GM21447 (cell line): ENCODE results near the gene IL15RA.

Experiments used
- ATAC-seq: cut with Tn5 transposase; IDR thresholded peaks from one replicate; pipeline ENCODE4 v1.9.1; 2021; ENCODE audit not compliant: unreplicated experiment

IL15RA gene

GRCh38 chr10:5977471-5978229, at the start of gene IL15RA:
Gene IL15RA (minus strand): TSS chr10:5977543. CDS start chr10:5977492, 51 bp downstream.
- peak; percentile 54 for ATAC-seq

DNA sequence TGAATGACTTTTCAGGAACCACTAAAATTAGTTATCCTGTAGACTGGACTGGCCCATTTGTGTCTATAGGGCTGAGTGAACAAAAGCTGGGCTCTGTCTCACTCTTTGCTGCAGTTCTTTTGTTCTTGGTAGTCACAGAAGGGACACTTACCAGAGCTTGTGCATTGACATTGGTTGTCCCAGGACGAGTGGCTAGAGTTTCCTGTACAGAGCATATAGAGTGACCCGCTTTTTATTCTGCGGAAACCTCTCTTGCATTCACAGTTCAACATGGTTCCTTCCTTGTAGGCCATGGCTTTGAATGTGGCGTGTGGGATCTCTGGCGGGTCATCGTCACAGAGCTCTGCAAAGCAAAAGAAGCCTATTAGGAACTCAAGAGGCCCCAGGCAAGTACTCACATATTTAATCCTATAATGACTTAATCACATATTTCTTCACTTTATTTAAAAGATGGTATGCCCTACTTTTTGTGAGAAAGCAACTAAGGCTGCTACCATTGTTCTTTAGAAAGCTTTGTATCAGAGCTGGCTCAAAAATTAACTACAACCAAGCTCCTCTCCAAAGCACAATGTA, 48.4 kb upstream of the IL15RA start:
- no peak for ATAC-seq

DNA sequence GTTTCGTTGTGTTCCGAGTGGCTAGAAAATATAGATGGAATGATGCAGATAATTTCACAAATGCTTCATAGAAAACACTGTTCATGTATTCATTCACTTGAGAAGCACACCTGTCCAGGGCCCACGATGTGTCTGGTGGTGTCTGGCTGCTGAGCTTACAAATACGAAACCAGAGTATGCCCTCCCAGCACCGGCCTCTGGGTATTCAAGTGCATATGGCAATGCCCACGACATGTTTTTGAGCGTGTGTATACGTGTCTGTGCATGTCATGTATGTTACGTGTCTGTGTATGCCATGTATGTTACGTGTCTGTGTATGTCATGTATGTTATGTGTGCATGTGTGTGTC, 47.0 kb upstream of the IL15RA start:
- no peak for ATAC-seq

DNA sequence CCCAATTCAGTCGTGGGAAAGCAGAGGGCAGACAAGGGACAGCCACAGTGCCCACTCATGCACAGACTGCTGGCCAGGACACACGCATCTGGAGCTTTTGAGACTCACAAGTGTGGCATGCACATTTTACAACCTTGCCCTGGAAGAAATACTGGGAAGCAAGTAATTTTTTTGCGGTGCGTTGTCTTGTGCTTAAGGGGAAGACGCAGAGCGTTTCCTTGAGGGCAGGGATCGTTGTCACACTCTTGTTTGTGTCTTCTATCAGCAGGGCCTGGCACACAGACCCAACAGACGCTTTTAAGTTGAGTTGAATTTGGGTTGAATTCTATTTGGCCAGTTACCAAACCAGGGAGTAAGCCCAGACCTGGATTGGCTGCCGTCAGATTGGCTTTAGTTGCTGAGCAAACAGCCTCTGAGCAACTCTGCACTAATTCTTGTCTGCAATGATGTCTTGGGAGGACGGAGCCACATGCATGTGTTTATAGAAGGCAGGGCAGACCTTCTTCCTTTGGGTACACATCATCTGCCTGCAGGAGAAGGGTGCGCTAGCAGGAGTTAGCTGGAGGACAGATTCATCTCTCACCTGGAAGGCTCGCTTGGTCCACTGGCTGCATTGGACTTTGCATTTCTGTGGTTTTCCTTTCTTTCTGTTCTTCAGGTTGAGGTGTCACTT, 46.5 kb upstream of the IL15RA start:
- no peak for ATAC-seq

DNA sequence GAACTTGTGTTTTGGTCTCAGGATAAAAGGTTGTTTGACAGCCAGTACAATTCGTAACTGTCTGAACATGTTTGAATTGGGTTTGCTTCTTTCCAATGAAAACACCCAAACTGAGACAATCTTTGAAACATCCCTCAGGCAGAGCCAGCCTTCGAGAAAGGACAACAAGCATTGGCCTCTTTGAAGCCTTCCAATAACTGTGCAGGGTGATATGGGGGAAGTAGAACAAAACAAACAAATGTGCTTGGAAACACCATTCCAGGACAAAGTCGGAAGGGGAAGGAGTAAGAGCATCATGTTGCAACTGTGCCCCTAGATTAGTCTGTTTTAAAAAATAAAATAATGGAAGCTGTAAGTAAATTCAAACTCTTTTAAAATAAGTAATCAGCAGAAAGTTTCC, 45.3 kb upstream of the IL15RA start:
- ATAC-seq: no peak

DNA sequence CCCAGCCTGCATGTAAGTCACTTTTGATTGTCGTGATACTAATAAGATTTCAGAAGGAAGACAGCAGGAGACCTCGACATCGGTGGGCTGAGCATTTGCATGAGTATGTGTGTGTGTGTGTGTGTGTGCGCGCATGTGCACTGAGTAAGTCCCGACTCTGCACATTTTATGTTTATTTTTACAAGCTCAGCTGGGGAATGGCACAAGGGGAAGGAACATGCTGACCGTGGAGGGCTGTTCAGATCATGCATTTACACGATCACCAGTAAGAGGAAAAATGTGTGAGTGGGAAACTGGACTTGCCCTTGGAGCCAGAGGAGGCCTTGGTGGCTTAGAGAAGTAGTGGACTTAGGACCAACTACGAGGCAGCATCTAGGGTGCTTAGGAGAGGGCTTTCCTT, 43.5 kb upstream of the IL15RA start:
- ATAC-seq: no peak

- no peak for ATAC-seq
Observed at GRCh38 chr10:6019796-6020195, 42.5 kb upstream of the IL15RA start.

DNA sequence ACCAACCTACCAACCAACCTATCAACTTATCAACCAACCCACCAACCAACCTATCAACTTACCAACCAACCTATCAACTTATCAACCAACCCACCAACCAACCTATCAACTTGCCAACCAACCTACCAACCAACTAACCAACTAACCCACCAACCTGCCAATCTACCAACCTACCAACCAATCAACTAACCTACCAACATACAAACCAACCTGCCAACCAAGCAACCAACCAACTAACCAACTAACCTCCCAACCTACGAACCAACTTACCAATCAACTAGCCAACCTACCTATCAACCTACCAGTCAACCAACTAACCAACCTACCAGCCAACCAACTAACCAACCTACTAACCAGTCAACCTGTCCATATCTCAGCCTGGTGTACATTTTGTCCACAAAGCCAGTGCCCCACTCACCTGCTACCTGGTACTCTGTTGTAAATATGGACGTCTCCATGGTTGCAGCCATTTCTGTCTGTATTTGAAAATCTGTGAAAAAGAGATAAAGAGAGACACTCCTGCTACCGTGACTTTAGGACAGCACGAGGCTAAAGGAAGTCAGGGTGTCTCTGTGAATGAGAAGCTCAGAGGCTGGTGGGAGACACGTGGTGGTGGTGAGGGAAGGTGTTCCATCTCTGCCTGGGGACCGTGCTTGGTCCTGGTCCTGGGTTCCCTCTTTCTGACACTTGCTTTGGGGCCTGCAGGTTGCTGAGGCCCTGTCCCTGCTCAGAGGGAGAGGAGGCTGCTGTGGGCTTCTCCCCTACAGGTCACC, 41.9 kb upstream of the IL15RA start:
- ATAC-seq: no peak

DNA sequence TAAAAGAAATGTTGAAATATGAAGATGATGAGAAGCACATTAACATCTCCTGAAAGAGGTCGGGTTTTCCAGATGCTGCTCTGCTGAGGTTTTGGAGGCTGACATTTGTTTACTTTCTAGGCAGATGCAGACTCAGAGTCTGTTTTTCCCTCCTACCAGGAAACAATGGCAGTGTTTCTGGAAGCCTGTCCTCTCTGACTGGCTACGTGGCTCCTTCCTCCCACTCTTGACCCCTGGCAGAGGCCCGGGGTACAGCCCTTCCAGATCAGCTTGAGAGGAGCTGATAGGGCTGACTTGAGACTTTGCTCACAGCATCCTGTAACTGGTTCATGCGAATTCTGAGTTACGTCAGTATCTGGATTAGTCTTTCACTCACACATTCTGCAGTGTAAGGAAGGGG, 41.1 kb upstream of the IL15RA start:
- no peak for ATAC-seq

DNA sequence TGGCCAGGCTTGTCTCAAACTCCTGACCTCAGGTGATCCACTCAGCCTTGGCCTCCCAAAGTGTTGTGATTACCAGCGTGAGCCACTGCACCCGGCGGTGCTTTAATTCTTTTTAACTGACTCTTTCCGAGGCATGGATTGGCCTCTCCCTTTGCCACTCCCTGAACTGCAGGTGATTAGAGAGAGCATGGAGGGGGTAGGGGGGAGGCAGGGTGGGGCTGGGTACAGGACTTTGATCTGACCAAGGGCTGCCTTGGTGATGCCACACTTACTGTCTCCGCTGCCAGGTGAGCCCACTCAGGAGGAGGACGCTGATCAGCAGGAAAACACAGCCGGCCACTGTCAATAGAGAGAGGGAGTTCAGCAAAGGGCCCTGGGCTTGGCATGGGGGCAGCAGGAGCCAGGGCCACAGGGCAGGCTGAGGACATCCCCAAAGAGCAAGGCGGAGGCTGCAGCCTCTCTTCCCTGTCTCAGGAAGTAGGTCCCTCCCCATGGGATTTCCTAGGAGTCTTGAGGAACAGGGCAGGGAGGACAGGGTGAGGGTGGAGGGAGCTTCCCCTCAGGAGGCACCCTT, 40.5 kb upstream of the IL15RA start:
- ATAC-seq: no peak

DNA sequence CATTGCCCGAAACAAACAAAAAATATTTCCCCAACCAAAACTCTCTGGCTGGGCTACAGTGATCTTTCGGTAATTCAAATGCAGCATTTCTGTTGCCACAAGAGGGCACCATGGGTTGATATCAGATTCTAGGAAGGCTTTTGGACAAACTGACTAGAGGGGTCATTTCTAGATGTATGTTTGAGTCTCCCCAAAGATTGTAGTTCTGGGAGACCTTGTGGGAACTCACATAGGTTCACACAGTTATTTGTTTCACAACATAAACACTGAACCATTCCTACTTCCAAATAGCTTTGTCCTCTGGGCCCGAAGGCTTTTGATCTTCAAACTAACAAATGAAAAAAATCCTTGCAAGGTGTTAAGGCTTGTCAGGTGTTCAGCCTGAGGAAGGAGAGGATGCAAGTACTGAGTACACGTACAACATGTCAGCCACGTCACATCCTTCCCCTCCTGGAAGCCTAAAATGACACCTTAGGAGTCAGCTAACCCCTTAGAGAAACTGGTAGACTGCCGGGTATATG, 37.0 kb upstream of the IL15RA start:
- peak; percentile 79 for ATAC-seq

GRCh38 chr10:6013413-6014192, 36.3 kb upstream of the IL15RA start:
- ATAC-seq: no peak

- ATAC-seq: no peak
Observed at GRCh38 chr10:6012121-6012905, 35.0 kb upstream of the IL15RA start.

GRCh38 chr10:6011558-6011957, 34.2 kb upstream of the IL15RA start:
- ATAC-seq: no peak

GRCh38 chr10:6010569-6010968, 33.2 kb upstream of the IL15RA start:
- ATAC-seq: no peak

GRCh38 chr10:6009961-6010360, 32.6 kb upstream of the IL15RA start:
- ATAC-seq: no peak

- ATAC-seq: no peak
Observed at GRCh38 chr10:6009150-6009549, 31.8 kb upstream of the IL15RA start.

DNA sequence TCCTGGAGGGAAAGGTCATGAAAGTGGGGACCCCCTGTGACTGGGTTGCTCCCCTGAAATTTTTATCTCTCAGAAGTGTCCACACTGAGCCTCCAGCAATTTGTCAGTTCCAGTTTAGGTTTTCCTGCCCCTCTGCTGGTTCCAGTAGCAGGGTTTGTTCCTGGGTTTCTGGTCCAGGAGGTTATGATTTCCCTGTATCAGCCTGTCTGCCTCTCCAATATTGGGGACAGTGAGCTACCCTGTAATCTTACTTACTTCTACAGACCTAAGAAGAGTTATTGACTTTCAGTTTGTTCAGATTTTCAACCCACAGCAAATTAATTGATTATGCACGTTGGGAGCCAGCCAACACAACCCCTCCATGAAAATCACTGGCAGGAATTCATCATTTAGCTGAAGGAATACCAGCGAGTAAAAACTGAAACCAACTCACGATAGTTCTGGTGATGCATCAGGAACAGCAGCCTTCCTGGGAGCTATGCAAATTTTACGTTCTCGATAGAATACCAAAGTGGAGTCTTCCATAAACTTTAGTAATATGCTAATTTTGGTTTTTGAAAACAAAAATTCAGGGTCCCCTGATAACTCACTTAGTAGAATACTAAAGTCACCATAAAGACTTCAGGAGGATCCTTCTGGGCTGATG, 31.3 kb upstream of the IL15RA start:
- ATAC-seq: no peak

DNA sequence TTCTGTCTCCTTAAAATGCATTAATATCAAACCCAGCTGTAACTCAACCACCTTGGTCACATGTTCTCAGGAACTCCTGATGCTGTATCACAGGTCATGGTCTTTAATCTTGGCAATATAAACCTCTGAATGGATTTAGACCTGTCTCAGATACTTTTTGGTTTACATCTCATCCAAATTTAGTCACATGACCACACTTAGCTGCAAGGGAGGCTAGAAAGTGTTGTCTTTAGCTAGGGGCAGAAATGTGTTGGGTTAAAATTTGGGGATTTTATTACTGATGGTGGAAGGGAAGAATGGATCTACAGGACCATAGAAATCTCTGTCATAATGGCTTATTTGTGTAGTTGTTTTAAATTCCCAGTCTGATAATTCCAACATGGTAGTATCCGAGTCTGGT, 29.6 kb upstream of the IL15RA start:
- ATAC-seq: no peak
